ENCODE data around the gene PRODH2.
A peak's percentile ranks its signal among the peaks of the same experiment; 100 is the strongest.
"Not testable (repeated sequence)": the region's sequence is repeated elsewhere in the genome, so short reads cannot be mapped to it uniquely, and the experiment has no call there.

The PRODH2 gene

DNA sequence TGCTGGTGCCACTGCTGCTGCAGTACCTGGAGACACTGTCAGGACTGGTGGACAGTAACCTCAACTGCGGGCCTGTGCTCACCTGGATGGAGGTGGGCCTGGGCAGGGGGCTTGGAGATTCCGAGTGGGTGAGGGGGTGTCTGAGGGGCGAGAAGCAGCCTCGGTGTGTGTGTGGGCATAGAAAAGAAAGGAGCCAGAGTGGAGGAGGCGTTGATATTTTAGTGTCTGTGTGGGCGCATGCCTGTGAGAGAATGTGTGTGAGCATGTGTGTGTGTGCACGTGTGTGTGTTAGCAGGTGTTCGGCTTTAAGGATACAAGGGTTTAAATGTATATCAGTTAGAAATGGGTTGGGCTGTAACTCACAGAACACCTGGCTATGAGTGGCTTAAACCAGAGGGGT, 33.6 kb downstream of the PRODH2 start:
- H3K36me3 ChIP-seq (ENCODE audit: control insufficient read depth, insufficient read depth, low read length), result no peaks in the 10 kb centered on the region; the same call in 1 of the 2 replicates
- no peak overlapping the region for H3K4me3 ChIP-seq (ENCODE audit: low read length)
- H3K27me3 ChIP-seq (ENCODE audit: control insufficient read depth, insufficient read depth, low read length), result no peaks in the 10 kb centered on the region
- H3K27ac ChIP-seq (ENCODE audit: low read length), result no peak overlapping the region
- peaks cover 9% of the 10 kb centered on the region for H3K4me1 ChIP-seq (ENCODE audit: control insufficient read depth, insufficient read depth, low read length)
- no peak for DNase-seq (ENCODE audit: low read depth, low spot score)
- WGBS (ENCODE audit: insufficient coverage, insufficient read length), result no CpG with 5 or more reads among the region's 8 CpGs
- no peaks in the 10 kb centered on the region for H3K9me3 ChIP-seq (ENCODE audit: control insufficient read depth, insufficient read depth, low read length)

DNA sequence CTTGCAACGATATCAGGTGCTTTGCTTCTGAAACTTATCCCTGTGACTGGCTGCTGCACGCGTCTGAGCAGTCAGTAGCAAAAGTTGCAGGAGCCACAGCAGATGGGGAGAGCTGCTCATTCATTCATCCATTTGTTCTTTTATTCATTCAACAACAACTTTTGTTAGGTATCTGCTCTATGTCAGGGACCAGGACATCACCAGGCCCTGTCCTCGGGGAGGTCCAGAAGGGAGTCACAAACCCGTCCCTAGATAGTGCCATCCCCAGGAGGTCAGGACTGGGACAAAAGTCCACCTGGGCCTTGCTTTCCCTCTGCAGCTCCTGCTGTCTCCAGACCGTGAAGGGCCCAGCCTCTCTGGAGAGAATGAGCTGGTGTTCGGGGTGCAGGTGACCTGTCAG, 34.7 kb downstream of the PRODH2 start:
- no CpG with 5 or more reads among the region's 7 CpGs for WGBS (ENCODE audit: insufficient coverage, insufficient read length)
- no peaks in the 10 kb centered on the region; the same call in 1 of the 2 replicates for H3K36me3 ChIP-seq (ENCODE audit: control insufficient read depth, insufficient read depth, low read length)
- peaks cover 9% of the 10 kb centered on the region for H3K4me1 ChIP-seq (ENCODE audit: control insufficient read depth, insufficient read depth, low read length)
- no peak overlapping the region for H3K4me3 ChIP-seq (ENCODE audit: low read length)
- no peak overlapping the region for H3K27ac ChIP-seq (ENCODE audit: low read length)
- no peak for DNase-seq (ENCODE audit: low read depth, low spot score)
- no peaks in the 10 kb centered on the region; the same call in 1 of the 2 replicates for H3K27me3 ChIP-seq (ENCODE audit: control insufficient read depth, insufficient read depth, low read length)
- no peaks in the 10 kb centered on the region for H3K9me3 ChIP-seq (ENCODE audit: control insufficient read depth, insufficient read depth, low read length)

DNA sequence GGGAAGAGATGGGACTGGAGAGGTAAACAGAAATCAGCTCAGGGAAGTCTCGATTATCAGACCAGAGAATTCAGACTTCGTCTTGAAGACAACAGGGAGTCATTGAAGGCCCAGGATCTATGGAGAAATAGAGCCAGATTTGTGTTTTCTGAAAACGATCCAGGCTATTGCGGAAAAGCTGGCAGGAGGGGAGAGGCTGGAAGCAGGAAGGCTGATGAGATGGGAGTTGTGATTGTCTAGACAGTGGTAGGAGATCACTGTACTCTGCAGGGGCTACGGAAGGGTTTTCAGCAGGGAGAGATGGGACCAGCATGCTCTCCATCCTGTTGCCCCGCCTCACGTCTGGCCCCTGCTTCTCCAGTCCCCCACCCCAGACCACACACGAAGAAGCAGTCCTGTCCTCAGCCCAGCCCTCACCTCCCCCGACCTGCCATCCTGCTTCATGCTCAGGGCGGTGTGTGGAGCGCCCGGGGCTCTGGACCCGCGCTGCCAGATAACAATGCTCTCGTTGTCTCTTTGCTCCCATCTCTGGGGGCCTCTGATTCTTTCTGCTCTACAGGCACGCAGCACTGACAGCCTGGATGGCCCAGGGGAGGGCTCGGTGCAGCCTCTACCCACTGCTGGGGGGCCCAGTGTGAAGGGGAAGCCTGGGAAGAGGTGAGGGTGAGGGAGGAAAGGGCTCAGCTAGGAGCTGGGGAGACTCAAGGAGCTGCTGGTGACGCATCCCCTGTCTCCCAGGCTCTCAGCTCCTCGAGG, 35.4 kb downstream of the PRODH2 start:
- DNase-seq (ENCODE audit: low read depth, low spot score), result no peak
- Histone ChIP-seq H3K36me3 (ENCODE audit: control insufficient read depth, insufficient read depth, low read length) (no peaks in the 10 kb centered on the region; the same call in 1 of the 2 replicates), H3K4me3 (ENCODE audit: low read length) (no peak overlapping the region)

DNA sequence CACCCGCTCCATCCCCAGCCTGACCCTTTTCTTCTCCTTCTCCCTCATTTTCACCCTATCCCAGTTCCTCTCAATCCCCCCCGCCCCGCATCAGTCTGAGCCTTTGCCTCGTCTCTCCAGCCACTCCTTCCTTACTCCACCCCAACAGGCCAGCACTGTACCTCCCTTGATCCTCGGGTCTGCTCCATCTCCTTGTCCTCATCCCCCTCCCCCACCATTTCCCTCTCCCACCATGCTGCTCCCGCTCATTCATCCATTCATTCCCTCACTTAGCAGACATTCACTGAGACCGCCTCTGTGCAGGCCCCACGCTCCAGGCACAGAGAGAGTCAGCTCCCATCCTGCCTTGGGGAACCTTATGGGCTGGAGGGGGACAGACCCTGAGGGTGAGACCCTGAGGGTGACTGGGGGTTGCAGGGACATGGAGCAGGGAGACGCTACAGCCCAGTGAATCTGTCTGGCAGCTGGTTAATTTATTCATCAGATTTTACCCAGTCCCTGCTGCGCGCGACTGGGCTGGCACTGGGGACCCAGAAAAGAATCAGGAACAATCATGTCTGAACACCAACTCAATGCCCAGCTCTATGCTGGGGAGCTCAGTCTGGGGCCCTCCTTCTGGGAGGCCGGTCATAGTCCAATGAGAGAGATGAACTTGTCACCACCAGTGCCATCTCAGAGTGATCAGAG, 36.4 kb downstream of the PRODH2 start:
- no CpG with 5 or more reads among the region's 13 CpGs for WGBS (ENCODE audit: insufficient coverage, insufficient read length)
- Histone ChIP-seq H3K36me3 (ENCODE audit: control insufficient read depth, insufficient read depth, low read length) (no peaks in the 10 kb centered on the region; the same call in 1 of the 2 replicates), H3K27ac (ENCODE audit: low read length) (no peak overlapping the region), H3K9me3 (ENCODE audit: control insufficient read depth, insufficient read depth, low read length) (no peaks in the 10 kb centered on the region), H3K27me3 (ENCODE audit: control insufficient read depth, insufficient read depth, low read length) (no peaks in the 10 kb centered on the region; the same call in 1 of the 2 replicates), H3K4me3 (ENCODE audit: low read length) (peak overlapping the region; percentile 53; the same call in 1 of the 2 replicates), H3K4me1 (ENCODE audit: control insufficient read depth, insufficient read depth, low read length) (peaks cover 6% of the 10 kb centered on the region)
- no peak for DNase-seq (ENCODE audit: low read depth, low spot score)

More for the DNA sequence above, 35.4 kb downstream of the PRODH2 start:
- WGBS (ENCODE audit: insufficient coverage, insufficient read length), result no CpG with 5 or more reads among the region's 19 CpGs
- Histone ChIP-seq H3K4me1 (ENCODE audit: control insufficient read depth, insufficient read depth, low read length) (peaks cover 8% of the 10 kb centered on the region), H3K27ac (ENCODE audit: low read length) (no peak overlapping the region), H3K27me3 (ENCODE audit: control insufficient read depth, insufficient read depth, low read length) (no peaks in the 10 kb centered on the region; the same call in 1 of the 2 replicates), H3K9me3 (ENCODE audit: control insufficient read depth, insufficient read depth, low read length) (no peaks in the 10 kb centered on the region)

DNA sequence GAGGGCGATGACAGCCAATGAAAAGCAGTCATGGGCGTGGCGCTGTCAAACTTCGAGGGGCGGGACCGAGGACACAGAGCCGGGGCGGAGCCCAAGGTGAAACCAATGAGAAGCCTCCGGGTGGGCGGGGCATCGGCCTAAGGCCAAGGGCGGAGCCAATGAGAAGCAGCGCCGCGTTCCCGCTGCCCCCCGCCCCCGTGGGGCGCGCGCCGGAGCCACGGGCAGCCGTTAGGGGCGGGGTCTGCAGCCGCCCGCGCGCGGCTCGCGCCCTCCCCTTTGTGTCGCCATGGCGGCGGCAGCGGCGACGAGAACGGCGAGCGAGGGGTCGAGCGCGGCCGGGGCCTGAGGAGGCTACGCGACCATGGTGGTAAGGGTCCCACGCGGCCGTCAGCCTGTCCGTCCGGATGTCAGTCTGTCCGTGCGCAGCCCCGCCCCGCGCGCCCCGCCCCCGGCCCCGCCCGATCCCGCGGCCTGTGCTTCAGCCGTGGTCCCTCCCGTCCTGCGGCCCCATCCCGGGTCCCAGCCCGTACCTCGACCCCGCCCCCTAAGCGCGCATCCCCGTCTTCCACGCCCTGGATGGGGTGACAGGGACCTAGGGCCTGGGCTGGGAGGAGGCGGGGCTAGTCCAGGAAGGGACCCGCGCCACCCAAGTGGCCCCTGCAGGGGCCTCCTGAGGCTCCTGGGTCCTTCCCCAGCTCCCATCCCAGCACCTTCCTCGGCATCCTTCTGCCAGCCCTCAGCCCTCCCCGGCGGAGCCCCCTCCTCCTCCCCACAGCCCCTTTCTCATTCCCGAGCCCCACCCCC, 37.1 kb downstream of the PRODH2 start, which contains the start of gene ARHGAP33:
Gene ARHGAP33, plus strand, starts transcription at position 267 of the 804 bp plus-strand sequence. Its CDS starts 95 bp downstream, at position 362.
- H3K4me3 ChIP-seq (ENCODE audit: low read length), result peak within 1 kb of the TSS; percentile 53; the same call in 1 of the 2 replicates
- H3K9me3 ChIP-seq (ENCODE audit: control insufficient read depth, insufficient read depth, low read length), result no peaks in the 10 kb centered on the region
- no peaks in the 10 kb centered on the region; the same call in 1 of the 2 replicates for H3K27me3 ChIP-seq (ENCODE audit: control insufficient read depth, insufficient read depth, low read length)
- no peaks in the 10 kb centered on the region for H3K36me3 ChIP-seq (ENCODE audit: control insufficient read depth, insufficient read depth, low read length)
- no peak within 1 kb of the TSS for H3K27ac ChIP-seq (ENCODE audit: low read length)
- no CpG with 5 or more reads among the region's 82 CpGs for WGBS (ENCODE audit: insufficient coverage, insufficient read length)
- H3K4me1 ChIP-seq (ENCODE audit: control insufficient read depth, insufficient read depth, low read length), result peaks cover 6% of the 10 kb centered on the region
- peak; percentile 90 for DNase-seq (ENCODE audit: low read depth, low spot score)

DNA sequence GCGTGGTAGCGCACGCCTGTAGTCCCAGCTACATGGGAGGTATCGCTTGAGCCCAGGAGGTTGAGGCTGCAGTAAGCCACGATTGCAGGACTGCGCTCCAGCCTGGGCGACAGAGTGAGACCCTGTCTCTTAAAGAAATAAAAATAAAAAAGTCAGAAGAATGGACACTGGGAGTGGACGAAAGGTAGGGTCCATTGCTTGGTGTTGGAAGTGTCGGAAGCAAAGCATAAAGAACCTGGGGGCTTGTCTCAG, 37.7 kb downstream of the PRODH2 start:
- Histone ChIP-seq H3K4me1 (ENCODE audit: control insufficient read depth, insufficient read depth, low read length) (peaks cover 6% of the 10 kb centered on the region), H3K4me3 (ENCODE audit: low read length) (no peak overlapping the region), H3K27me3 (ENCODE audit: control insufficient read depth, insufficient read depth, low read length) (no peaks in the 10 kb centered on the region; the same call in 1 of the 2 replicates), H3K9me3 (ENCODE audit: control insufficient read depth, insufficient read depth, low read length) (no peaks in the 10 kb centered on the region), H3K27ac (ENCODE audit: low read length) (no peak overlapping the region), H3K36me3 (ENCODE audit: control insufficient read depth, insufficient read depth, low read length) (no peaks in the 10 kb centered on the region)
- no peak for DNase-seq (ENCODE audit: low read depth, low spot score)
- no CpG with 5 or more reads among the region's 9 CpGs for WGBS (ENCODE audit: insufficient coverage, insufficient read length)

DNA sequence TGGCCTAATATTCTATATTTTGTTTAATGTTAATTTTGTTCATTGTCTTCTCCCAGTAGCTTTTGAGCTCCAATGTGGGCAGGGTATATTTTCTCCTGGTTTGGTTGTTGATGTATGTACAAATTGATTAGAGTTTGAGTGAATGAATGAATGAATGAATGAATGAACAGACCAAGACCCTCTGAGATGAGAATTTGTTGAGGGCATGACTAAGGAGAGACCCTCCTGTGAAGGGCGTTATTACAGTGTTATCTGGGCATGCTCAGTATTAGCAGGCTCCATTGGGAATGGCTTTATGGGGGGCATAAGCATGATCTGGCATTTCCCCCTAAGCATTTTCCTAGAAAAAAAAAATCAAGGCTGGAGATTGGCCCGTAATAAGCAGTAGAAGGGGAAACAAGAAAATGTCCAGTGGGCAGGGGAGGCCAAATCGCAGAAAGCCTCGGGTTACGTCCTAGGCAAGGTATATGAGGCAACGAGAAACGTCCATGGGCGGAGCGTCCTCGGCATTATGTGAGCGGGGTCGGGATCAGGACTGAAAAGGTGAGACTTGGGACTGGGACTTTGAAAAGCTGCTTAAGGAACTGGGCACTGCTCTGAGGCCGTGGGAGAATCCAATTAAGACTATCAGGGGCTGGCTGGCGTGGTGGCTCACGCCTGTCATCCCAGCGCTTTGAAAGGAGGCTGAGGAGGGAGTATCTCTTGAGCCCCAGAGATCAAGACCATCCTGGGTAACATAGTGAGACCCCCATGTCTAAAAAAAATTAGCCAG, 38.2 kb downstream of the PRODH2 start:
- Histone ChIP-seq H3K4me1 (ENCODE audit: control insufficient read depth, insufficient read depth, low read length) (peaks cover 6% of the 10 kb centered on the region), H3K4me3 (ENCODE audit: low read length) (no peak overlapping the region), H3K9me3 (ENCODE audit: control insufficient read depth, insufficient read depth, low read length) (no peaks in the 10 kb centered on the region), H3K27me3 (ENCODE audit: control insufficient read depth, insufficient read depth, low read length) (no peaks in the 10 kb centered on the region; the same call in 1 of the 2 replicates), H3K36me3 (ENCODE audit: control insufficient read depth, insufficient read depth, low read length) (no peaks in the 10 kb centered on the region), H3K27ac (ENCODE audit: low read length) (no peak overlapping the region)
- WGBS (ENCODE audit: insufficient coverage, insufficient read length), result no CpG with 5 or more reads among the region's 16 CpGs
- no peak for DNase-seq (ENCODE audit: low read depth, low spot score)

DNA sequence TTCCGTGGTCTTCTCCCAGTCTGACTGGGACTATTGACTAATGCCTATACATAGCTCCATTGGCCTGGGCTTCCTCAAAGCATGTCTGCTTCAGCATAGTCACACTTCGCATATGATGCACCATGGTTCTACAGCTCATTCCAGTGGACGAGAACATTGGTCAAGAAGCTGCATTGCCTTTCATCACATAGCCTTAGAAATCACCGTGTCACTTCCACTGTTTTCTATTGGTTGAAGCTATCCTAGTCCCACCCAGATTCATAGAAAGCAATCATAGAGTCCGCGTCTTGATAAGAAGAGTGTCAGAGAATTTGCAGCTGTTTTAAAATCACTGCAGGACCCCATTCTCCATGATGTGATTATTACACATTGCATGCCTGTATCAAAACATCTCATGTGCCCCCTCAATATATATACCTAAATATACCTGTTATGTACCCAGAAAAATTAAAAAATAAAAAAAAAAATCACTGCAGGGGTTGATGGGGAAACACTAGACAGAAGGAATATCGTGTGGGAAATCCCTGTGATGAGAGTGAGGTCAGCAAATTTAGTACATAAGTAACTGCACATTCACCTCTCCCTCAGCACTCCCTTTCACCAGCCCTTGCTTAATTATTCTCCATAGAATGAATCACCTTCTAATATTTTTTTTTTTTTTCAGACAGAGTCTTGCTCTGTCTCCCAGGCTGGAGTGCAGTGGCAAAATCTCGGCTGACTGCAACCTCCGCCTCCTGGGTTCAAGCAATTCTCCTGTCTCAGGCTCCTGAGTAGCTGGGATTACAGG, 39.4 kb downstream of the PRODH2 start:
- H3K27me3 ChIP-seq (ENCODE audit: control insufficient read depth, insufficient read depth, low read length), result no peaks in the 10 kb centered on the region; the same call in 1 of the 2 replicates
- H3K36me3 ChIP-seq (ENCODE audit: control insufficient read depth, insufficient read depth, low read length), result no peaks in the 10 kb centered on the region
- no peak for DNase-seq (ENCODE audit: low read depth, low spot score)
- no peak overlapping the region for H3K4me3 ChIP-seq (ENCODE audit: low read length)
- WGBS (ENCODE audit: insufficient coverage, insufficient read length), result no CpG with 5 or more reads among the region's 9 CpGs
- peaks cover 6% of the 10 kb centered on the region for H3K4me1 ChIP-seq (ENCODE audit: control insufficient read depth, insufficient read depth, low read length)
- no peak overlapping the region for H3K27ac ChIP-seq (ENCODE audit: low read length)
- no peaks in the 10 kb centered on the region for H3K9me3 ChIP-seq (ENCODE audit: control insufficient read depth, insufficient read depth, low read length)

DNA sequence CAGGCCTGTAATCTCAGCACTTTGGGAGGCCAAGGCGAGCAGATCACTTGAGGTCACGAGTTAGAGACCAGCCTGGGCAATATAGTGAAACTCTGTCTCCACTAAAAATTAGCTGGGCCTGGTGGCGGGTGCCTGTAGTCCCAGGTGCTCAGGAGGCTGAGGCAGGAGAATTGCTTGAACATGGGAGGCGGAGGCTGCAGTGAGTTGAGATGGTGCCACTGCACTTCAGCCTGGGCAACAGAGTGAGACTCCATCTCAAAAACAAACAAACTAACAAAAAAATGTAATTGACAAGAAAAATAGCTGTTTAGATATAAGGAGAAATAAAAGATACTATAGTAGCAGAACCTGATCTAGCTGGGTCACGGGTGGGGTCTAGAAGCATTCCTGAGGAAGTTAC, 40.3 kb downstream of the PRODH2 start:
- not testable (repeated sequence) for DNase-seq (ENCODE audit: low read depth, low spot score)
- no CpG with 5 or more reads among the region's 5 CpGs for WGBS (ENCODE audit: insufficient coverage, insufficient read length)

More for the DNA sequence above, 40.3 kb downstream of the PRODH2 start:
- H3K4me1 ChIP-seq (ENCODE audit: control insufficient read depth, insufficient read depth, low read length); H3K9me3 ChIP-seq (ENCODE audit: control insufficient read depth, insufficient read depth, low read length); H3K36me3 ChIP-seq (ENCODE audit: control insufficient read depth, insufficient read depth, low read length); H3K27ac ChIP-seq (ENCODE audit: low read length); H3K4me3 ChIP-seq (ENCODE audit: low read length); H3K27me3 ChIP-seq (ENCODE audit: control insufficient read depth, insufficient read depth, low read length): not testable (repeated sequence)
